ENCODE measurements around the gene SDK1.

Gene SDK1

DNA sequence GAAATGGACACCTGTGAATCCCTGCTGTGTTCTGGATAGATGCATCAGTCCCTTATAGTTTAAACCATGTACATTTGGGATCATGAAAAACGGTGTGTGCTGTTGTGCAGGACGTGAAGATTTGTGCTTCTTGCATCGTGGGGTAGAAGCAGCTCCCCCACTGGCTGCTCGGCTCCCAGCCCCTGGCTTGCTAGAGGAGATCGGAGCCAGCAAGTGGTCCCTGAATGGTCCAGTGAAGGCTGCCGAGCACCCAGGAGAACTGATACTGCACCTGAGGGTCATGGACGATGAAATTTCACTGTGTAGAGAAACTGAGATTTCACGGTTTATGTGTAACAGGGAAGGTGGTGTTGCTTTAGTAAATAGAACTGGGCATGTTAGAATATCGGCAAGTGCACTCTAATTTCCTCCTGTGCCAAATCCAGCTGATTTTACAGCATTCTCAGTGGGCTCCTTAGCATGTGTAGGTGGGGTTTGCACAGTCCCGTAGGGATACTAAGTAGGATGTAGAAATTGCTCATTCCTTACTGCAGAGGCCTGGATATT is 726.0 kb downstream of the SDK1 start:
- DNase-seq = no peak

DNA sequence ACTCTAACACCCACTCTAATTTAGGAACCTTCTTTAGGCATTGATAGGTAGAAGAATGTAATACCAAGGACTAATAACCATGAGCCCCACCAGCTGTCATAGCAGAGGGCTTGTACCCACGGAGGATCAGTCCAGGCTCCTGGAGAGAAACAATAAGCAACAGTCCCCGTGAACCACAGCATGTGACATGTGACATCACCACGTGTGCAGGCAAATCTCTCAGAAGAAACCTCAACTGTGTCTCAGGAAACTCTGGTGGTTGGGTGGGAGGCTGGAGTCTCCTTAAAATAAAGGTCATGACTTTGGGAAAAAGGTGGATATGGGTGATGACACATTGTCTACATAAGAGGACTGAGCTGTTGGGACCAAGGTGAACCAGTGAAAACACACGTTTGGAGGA is 727.2 kb downstream of the SDK1 start:
- DNase-seq = no peak

DNA sequence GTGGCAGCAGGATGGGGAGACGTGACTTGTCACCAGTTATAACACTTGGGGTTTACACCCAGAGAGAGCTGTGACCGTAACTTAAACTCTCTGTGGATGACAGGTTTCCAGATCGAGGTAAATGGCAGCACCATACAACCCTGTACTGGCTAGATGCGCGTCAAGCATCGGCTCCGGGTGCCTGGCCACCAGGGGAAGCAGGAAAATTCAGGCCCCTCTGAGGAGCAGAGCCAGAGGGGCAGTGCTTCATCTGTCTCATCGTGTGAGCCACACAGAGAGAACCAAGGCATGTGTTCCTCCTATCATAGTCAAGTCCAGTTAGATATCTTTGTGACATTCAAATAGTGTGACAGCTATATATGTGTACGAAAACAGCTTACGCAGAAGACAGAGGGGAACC is 728.9 kb downstream of the SDK1 start:
- DNase-seq = no peak

DNA sequence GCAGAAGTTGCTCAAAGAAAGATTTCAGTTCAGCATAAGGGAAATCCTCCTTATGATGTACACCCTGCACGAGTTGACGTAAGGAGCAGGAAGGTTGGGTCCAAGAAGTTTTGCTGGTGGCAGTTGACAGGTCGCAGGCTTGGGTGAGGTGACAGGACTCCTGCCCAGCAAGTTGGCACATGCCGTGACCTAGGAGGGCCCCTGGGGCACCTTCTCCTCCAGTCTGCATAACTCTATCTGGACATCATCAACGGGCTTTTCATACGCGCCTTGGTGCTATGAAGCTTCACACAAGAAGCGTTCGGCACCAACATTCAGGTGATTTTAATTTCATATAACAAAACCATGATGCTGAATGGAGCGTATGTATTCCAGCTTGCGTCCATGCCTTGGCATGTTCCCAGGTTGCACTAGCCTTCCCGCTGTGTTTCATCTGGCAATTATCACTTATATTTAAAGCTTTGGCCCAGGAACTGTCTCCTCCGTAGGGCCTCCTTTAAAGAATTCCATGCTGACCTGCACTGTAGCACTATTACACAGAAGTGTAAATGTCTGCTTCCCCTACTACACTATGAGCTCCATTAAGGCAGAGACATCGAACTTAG is 729.4 kb downstream of the SDK1 start:
- DNase-seq = no peak

DNA sequence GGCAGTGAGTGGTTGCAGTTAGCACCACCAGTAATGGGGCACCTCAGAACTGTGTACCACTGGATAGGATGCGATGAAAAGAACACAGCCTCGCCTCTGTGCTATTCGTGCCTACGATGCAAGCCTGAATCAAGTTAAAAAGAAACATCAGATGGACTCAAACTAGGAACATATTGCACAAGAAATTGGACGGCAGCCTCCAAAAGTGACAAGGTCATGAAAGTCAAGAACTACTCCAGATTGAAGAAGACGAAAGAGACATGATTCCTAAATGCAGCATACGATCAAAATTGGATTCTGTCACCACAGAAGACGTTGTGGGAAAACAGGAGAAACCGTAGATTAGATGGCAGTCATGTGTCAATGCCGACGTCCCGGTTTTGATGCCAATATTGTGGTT is 732.9 kb downstream of the SDK1 start:
- no peak for DNase-seq

DNA sequence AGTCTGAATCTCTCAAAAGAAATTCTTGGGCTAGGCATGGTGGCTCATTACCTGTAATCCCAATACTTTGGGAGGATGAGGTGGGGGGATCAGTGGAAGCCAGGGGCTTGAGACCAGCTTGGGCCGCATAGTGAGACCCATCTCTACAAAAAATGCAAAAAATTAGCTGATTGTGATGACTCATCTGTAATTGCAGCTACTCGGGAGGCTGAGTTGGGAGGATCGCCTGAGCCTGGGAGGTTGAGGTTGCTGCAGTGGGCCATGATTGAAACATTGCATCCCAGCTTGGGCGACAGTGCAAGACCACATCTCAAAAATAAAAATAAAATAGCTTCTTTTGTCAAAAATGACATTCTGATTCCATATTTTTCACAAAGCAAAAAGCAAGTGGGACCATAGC is 736.3 kb downstream of the SDK1 start:
- no peak for DNase-seq

DNA sequence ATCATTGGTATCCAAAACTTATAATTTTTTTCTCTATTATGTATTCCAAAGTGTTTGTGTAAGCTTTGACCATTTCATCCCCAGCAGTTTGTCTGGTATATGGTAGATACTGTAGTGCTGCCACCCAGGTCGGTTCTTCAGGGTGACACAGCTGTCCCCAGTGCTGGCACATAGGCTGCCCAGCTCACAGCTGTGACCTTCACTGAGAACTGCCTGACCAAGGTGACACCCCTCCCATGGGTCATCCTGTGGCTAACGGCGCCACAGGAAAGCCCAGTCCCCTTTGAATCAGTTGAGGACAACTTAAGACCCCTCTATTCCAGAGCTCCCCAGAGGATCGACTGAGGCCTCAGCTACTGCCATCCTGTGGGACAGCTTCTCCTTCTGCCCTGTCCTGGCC is 736.8 kb downstream of the SDK1 start:
- DNase-seq = no peak

DNA sequence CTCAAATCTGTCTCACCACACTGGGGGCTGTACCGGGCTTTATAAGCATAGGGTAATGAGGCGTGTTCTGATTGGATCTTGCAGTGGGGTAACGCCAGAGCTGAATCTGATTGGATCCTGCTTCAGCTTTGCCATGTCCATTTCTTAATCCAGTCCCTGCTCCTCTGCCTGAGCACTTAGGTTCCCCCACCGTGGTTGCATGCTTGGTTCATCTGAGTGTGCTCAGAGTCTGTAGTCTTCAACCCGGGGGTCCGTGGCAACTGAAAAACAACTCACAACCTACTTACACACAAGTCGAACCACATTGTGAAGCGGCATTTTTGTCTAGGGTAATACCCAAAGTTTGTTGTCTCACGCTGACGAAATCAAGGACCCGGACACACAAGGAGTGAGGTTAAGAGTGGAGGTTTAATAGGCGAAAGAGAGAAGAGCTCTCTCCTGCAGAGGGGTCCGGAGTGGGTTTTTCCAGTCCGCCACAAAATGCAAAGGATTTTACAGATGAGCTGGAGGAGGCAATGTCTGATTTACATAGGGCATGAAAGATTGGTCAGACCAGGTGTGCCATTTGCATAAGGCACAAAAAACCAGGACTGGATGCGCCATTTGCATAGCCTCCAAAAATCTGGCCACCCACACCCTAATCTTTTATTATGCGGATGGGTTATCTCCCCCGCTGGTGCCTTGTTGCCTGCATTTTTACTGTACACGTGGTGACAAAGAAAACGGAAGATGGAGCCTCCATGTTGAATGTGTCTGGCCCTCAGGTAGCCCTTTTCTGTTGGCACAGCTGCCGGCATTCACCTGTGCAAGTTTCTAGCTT is 739.3 kb downstream of the SDK1 start:
- DNase-seq = no peak

DNA sequence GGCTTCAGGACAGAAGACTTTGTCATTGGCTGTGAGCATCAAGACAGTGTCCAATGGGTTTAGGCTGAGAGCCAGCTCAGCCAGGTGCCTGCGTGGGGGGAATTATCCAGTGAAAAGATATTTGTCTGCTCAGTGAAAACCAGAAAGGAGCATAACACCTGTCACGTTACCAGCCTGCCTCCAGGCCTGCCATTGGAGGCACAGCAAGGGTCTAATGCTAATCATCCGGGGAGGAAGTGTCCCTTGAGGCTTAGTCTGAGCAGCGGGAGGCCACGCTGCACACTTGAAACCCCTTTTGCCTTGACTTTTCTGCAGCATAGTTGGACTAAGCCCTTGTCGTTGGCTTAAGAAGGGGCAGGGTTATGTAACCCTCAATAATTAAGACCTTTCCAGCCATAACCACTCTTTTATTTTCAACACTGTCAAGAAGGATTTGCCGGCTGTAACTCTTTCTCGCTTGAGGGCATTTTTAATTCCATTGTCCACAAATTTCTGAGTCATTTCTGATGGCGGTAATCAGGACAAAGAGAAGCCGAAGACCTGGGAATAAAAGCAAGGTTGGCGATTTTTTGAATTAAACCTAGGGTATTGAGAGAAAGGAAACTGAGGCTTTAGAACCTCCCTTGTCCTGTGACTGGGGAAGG is 741.5 kb downstream of the SDK1 start:
- DNase-seq = no peak

DNA sequence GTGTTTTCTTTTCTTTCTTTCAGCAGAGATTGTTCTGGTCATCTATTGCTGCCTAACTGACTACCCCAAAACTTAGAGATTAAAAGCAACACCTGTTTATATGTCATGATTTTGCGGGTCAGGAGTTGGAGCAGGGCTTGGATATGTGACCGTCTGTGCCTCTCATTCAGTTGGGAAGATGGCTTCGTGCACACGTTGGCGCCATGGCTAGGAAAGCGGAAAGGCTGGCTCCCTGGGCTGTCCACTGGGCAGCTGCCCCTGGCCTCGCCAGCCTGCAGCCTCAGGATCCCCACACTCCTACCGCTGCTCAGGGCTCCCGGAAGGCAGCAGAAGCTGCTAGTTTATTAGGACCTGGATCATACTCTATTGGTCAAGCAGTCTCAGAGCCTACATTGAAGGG is 742.9 kb downstream of the SDK1 start:
- no peak for DNase-seq

DNA sequence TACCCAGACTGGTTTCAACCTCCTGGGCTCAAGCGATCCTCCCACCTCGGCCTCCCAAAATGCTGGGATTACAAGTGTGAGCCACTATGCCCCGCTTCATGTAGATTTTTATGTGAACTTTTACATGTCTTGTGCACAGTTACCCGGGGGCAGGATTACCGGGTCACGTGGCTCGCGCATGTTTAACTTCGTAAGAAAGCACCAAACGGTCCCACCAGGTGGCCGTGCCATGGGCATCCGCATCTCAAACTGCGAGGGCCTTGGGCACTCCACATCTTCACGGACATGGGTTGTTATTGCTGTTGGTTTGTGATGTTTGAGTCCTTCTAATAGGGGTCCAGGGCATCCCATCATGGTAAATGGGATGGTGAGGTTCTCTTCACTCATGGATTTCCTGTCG is 744.4 kb downstream of the SDK1 start:
- DNase-seq = no peak

DNA sequence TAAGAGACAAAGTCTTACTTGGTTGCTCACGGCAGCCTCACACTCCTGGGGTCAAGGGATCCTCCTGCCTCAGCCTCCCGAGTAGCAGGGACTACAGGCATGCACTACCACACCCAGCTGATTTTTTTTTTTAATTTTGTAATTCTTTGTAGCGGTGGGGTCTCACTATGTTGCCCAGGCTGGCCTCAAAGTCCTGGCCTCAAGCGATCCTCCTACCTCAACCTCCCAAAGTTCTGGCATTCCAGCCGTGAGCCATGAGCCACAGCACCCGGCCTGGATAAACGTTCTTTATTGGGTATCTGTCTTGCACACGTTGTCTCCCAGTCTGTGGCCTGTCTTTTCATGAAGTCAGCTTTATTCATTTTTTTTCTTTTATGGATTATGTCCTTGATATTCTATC is 744.9 kb downstream of the SDK1 start:
- no peak for DNase-seq

DNA sequence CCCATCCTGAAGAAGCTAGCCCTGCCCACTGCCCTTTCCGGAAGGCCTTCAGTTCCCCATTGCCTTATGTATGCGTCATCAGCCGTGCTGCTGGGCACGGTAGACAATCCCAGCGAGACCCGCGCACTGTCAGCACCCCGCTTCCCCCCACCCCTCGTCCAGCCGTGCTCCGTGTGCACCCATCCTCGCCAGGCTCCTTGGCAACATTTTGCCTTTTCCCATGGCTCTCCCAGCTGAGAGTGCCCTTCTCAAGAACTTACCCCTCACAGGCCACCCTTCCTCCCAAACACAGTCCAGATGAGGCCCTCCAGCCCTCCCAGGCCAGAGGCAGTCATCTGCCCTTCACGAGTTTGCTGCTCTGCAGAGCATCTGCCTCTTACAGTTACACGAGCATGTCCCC is 747.3 kb downstream of the SDK1 start:
- DNase-seq = no peak

DNA sequence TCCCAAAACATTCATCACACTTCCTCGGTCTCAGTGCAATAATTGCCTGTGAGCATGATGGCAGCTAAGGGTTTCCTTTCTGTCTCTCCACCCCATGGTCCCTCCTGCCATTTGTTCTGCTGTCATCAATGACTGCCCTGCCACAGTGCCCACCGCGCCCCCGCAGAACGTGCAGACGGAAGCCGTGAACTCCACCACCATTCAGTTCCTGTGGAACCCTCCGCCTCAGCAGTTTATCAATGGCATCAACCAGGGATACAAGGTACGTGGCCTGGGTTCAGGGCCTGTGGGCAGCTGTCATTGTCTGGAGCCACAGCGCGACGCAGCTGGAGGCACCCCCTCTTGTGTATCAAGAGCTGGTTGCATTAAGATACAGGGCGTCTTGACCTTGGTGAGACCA is 748.1 kb downstream of the SDK1 start:
- no peak for DNase-seq

DNA sequence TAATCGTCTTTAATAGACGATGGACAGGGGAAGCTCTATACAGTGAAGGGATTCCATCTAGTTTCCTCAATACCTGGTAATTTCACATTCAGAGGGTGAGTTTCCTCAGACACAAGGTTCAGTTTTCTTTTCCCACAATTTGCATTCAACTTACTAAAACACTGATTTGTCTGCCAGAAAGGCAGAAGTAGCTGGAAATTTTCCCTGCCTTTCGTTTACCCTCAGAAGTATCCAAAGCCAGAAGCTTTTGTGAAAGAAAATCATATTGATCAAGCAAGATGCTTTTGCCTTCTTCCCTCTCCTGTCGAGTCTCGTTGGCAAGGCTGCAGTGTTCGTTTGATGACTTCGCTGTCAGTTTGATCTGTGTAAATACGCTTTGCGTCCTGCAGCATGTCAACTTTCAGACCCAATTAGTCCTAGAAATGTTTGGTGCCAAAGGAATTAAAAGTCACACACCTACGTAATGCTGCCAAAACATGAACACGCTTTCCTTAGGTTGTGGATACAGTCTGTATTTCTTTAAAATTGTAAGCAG is 749.1 kb downstream of the SDK1 start:
- DNase-seq = no peak

DNA sequence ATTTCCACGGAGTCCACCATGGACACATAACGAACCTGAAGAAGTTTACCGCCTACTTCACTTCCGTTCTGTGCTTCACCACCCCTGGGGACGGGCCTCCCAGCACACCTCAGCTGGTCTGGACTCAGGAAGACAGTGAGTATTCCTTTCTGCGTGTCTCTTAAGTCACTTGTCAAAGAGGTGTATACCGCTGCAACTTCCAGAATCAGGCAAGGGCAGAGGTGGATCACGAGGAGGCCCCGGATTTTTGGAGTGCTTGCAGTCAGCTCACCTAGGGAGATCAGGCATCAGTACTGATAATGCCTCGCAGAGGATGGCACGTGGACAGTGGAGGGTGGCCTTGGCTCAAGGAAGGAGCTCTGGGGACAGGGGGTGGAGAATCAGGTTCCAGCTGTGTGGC is 750.6 kb downstream of the SDK1 start:
- DNase-seq = no peak

DNA sequence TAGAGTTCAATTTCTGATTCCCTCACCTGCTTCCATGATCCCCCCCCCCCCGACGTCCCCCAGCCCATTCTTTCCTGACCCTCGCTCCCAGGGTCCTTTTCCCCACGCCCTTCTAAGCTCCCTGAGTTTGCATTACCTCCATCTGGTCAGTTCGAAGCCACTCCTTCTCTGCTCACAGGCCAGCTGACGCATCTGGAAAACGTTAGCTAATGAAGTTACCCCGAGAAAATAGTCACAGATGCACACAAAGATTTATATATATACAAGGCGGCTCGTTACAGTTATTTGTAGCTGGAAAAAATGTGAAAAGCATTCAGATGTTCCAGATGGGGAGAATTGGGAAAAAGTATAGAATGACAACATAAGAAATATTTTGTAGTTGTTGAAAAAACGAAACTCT is 751.1 kb downstream of the SDK1 start:
- DNase-seq = no peak

DNA sequence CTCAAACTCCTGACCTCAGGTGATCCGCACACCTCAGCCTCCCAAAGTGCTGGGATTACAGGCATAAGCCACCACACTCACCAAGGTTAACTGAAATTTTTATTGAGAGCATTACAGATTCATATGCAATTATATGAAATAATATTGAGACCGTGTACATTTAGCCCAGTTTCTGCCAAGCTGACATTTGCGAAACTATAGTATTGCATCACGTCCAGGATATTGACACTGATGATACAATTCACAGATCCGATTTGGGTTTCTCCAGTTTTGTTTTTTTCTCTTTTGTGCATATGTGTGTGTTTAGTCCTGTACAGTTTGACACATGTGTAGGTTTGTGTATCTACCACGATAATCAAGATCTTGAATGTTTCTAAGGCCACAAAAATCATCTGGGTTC is 753.1 kb downstream of the SDK1 start:
- DNase-seq = no peak

DNA sequence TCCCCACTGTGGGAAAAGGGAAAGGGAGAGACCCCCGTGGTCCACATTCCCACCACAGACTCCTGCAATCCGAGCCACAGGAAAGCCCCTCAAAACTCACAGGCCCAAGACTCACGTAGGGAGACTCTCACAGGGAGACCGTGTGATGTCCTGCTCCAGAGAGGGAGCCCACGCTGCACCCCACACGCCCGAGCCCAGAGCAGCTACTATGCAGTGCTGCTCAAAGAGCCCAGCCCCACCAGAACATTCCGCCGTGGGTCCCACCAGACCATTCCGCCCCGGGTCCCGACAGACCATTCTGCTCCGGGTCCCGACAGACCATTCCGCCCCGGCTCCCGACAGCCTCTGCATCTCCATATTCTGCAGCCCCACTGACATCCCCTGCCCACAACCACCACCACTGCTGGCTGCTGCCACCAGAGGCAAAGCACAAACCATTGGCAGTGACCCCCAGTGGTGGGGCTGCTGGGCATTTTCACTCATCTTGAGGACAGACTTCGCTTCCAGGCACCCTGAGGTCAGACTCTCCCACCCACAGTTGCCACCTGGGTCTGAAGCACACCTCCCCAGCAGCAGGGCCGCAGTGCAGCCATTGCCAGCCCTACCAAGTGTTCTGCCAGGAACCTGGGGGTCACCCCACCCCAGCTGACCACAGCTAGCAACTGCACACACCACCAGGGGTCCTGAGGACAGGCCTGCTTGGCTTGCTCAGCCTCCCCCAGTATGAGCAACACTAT is 755.7 kb downstream of the SDK1 start:
- DNase-seq = no peak

DNA sequence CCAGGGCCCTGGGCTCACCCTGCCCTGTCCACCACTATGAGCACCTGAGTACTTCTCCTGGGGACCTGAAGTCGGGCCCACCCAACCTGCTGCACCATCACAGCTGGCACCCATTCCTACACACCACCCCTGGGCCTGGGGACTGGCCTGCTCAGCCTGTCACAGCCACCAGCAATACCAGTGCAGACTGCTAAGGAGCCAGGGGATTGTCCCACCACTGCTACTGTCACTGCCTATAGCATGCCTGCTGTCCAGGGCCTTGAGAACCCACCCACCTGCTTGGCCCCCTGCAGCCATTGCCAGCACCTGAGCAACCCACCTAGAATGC is 756.2 kb downstream of the SDK1 start:
- no peak for DNase-seq

DNA sequence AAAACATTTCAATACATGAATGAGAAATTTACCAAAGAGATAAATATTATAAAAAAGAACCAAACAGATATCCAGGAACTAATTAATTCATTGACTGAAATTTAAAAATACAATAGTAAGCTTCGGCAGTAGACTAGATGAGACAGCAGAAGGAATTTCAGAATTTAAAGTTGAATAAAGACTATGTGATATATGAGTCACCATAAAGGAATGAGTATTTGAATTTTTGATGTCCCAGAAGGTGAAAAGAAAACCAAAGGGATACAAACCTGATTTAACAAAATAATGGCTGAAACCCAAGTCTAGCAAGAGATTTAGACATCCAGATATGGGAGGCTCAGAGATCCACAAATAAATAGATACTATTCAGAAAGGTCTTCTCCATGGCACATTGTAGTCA is 757.1 kb downstream of the SDK1 start:
- no peak for DNase-seq

DNA sequence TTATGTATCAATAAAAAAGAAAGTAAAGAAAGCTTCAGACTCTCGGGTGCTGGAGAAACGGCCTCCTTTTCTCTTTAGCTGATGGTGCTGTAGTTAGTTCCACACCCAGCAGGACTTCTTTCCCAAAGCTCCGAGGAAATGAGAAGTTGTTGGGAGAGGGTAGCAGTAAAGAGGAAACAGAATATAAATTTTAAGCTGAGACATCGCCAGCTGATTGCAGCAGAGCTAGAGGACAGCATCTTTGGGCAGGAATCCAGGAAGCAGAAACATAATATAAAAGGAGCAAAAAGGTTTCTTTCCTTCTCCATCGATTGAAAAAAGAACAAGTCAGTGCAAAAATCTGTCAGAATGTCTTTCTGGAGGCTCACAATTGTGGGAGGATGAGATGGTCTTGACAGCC is 764.1 kb downstream of the SDK1 start:
- no peak for DNase-seq

DNA sequence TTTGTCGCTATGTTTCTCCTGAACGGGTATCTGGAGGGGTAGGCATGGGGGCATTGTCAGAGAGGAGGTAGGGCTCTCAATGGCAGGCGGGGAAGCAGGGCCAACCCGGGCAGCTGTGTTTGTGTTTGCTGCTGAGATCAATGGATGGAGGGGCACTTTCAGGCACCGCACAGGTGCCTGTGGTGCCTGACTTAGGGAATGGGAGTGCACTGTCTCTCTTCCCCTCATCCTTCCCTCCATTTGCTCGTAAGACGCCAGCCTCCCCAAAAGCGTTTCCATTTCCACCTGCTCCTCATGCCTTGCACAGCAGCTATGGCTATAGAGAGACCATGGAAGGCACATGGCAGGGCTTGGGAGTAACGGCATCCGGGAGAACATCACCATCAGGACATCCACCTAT is 765.2 kb downstream of the SDK1 start:
- no peak for DNase-seq

All from NCI-H2107 (cell line).